Smooth muscle cell (in vitro differentiated cells): ENCODE data around the gene CRACDL. TPM values are rescaled to one million over a fixed set of nuclear protein-coding genes. Genes with fewer than 3 reads are reported as not detected.

Experiments used
- DNase-seq: peaks from one replicate; lab custom pipeline; 2025; ENCODE audit not compliant: unreplicated experiment; lab: John Stamatoyannopoulos, UW
- H2AFZ ChIP-seq: fragments of 200-600 bp; sonication (generic); 2 replicates; pipeline ENCODE4 v1.6.0; 2016; ENCODE audit warnings: antibody characterized with exemption, low read depth, mild to moderate bottlenecking
- H3F3A ChIP-seq: fragments of 200-600 bp; sonication (generic); 2 replicates; pipeline ENCODE4 v1.6.0; 2017; ENCODE audit warnings: antibody characterized with exemption, low read depth
- H3K27ac ChIP-seq: fragments of 200-600 bp; sonication (generic); 2 replicates; pipeline ENCODE4 v1.5.1; 2016; ENCODE audit warnings: low read depth, mild to moderate bottlenecking
- H3K27me3 ChIP-seq: fragments of 200-600 bp; sonication (generic); 2 replicates; pipeline ENCODE4 v1.6.1; 2016; ENCODE audit warnings: low read depth, mild to moderate bottlenecking
- H3K36me3 ChIP-seq: fragments of 200-600 bp; sonication (generic); 2 replicates; pipeline ENCODE4 v1.5.1; 2016; ENCODE audit warnings: low read depth
- H3K4me1 ChIP-seq: fragments of 200-600 bp; sonication (generic); 2 replicates; pipeline ENCODE4 v1.5.1; 2016; ENCODE audit warnings: low read depth
- H3K4me2 ChIP-seq: fragments of 200-600 bp; sonication (generic); 2 replicates; pipeline ENCODE4 v1.6.0; 2016; ENCODE audit warnings: mild to moderate bottlenecking
- H3K4me3 ChIP-seq: fragments of 200-600 bp; sonication (generic); 2 replicates; pipeline ENCODE4 v1.5.1; 2016; ENCODE audit warnings: mild to moderate bottlenecking
- H3K79me2 ChIP-seq: fragments of 200-600 bp; sonication (generic); 2 replicates; pipeline ENCODE4 v1.6.0; 2016; ENCODE audit warnings: low read depth, mild to moderate bottlenecking
- H3K9ac ChIP-seq: fragments of 200-600 bp; sonication (generic); 2 replicates; pipeline ENCODE4 v1.6.0; 2016; ENCODE audit warnings: low read depth
- H3K9me3 ChIP-seq: fragments of 200-600 bp; sonication (generic); replicated peaks from 2 replicates; pipeline ENCODE4 v1.5.1; 2016; ENCODE audit warnings: low read depth
- H4K20me1 ChIP-seq: fragments of 200-600 bp; sonication (generic); 2 replicates; pipeline ENCODE4 v1.6.0; 2016; ENCODE audit warnings: low read depth
- WGBS: methylation state at CpG from one replicate; pipeline ENCODE4 v1.1.7; 2016; ENCODE audit warnings: low lambda C conversion rate; 5-methylcytosine and 5-hydroxymethylcytosine counted together
- polyA plus RNA-seq: library from polyadenylated mRNA; unstranded; fragments of >200 nt; fragmentation: Nextera tagmentation; extraction: Ambion mirVana; gene quantifications from 2 replicates; pipeline ENCODE4 v1.2.1, GENCODE V29; 2016
- total RNA-seq: library from RNA; depleted of rRNA; stranded (reverse); fragments of >200 nt; gene quantifications from 2 replicates; pipeline ENCODE4 v1.2.3, GENCODE V29; 2014
- TF ChIP-seq, protein P1 (sequence below): fragments of 200-600 bp; sonication (generic); IDR thresholded peaks from 2 replicates; pipeline ENCODE4 v1.5.1; 2017; ENCODE audit warnings: borderline replicate concordance, mild to moderate bottlenecking, antibody characterized with exemption; ENCODE audit not compliant: insufficient read depth, poor library complexity, severe bottlenecking

CRACDL gene
- total and polyA plus RNA-seq, 2 experiments from 2014 or later = 0.72 to 2.2 TPM

DNA sequence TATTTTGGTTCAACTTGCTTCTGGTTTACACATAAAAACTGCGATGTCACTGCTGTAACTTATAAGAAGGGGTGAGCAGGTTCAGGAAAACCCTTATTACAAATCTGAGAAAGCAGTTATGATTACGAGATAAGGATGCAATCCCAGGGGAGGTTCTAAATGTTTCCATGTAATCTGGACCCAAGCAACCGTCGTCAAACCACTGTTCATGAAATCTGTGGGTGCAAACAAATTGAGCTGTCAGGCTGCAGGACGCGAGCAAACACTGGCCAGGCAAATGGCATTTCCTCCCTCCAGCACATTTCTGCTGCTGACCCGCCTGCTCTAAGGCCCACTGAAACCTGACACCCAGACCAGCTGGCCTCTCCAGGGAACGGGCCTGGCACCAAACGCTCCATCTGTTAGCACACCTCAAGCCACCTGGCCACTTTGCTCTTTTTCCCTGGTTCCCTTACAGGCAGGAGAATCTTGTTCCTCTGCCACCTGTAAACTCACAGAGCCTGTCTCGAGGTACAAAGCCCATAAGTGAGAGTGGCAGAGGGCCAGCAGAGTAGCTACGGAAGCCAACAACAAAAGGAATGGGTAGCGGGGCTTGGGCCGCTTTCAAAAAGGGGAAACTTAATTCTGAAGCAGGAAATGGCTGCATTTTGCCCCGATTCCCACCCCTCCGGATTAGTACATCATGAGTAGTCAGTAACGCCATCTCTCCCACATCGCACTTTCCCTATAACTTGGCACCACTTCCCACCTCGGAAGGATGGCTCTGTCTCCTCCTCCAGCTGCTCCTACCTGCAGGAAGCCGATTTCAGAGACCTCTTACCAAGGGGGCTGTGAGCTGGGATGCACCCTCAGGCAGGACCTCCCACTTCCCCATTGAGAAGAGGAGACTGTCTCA is 26.5 kb downstream of the CRACDL start:
- H3K27me3 ChIP-seq = no peaks in the 10 kb centered on the region
- 45% methylated on average over 19 of the region's 19 CpGs for WGBS
- H4K20me1 ChIP-seq = no peaks in the 10 kb centered on the region
- H3K4me1 ChIP-seq = peaks cover 12% of the 10 kb centered on the region
- peak overlapping the region; percentile 70 for H3K4me2 ChIP-seq
- no peak overlapping the region for H3K4me3 ChIP-seq
- TF ChIP-seq, protein P1, sequence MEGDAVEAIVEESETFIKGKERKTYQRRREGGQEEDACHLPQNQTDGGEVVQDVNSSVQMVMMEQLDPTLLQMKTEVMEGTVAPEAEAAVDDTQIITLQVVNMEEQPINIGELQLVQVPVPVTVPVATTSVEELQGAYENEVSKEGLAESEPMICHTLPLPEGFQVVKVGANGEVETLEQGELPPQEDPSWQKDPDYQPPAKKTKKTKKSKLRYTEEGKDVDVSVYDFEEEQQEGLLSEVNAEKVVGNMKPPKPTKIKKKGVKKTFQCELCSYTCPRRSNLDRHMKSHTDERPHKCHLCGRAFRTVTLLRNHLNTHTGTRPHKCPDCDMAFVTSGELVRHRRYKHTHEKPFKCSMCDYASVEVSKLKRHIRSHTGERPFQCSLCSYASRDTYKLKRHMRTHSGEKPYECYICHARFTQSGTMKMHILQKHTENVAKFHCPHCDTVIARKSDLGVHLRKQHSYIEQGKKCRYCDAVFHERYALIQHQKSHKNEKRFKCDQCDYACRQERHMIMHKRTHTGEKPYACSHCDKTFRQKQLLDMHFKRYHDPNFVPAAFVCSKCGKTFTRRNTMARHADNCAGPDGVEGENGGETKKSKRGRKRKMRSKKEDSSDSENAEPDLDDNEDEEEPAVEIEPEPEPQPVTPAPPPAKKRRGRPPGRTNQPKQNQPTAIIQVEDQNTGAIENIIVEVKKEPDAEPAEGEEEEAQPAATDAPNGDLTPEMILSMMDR = no peak
- H3K36me3 ChIP-seq = no peaks in the 10 kb centered on the region
- no peak overlapping the region for H3K9ac ChIP-seq
- peak overlapping the region; percentile 18 for H3K27ac ChIP-seq
- H3K9me3 ChIP-seq = no peaks in the 10 kb centered on the region
- H2AFZ ChIP-seq = no peak overlapping the region
- DNase-seq = no peak
- H3K79me2 ChIP-seq = no peaks in the 10 kb centered on the region
- no peaks in the 10 kb centered on the region for H3F3A ChIP-seq

GRCh38 chr2:98908931-98909316 is 27.1 kb downstream of the CRACDL start:
- TF ChIP-seq, protein P1 = no peak
- no peak for DNase-seq
- peak overlapping the region; percentile 4 for H2AFZ ChIP-seq
- H4K20me1 ChIP-seq = no peaks in the 10 kb centered on the region
- no peaks in the 10 kb centered on the region for H3K36me3 ChIP-seq
- no peak overlapping the region for H3K9ac ChIP-seq
- peaks cover 12% of the 10 kb centered on the region for H3K4me1 ChIP-seq
- H3K27me3 ChIP-seq = no peaks in the 10 kb centered on the region
- H3K9me3 ChIP-seq = no peaks in the 10 kb centered on the region
- H3F3A ChIP-seq = no peaks in the 10 kb centered on the region
- WGBS = 32% methylated on average over 4 of the region's 4 CpGs
- no peak overlapping the region for H3K4me3 ChIP-seq
- peak overlapping the region; percentile 18 for H3K27ac ChIP-seq
- no peaks in the 10 kb centered on the region for H3K79me2 ChIP-seq
- H3K4me2 ChIP-seq = peak overlapping the region; percentile 70

DNA sequence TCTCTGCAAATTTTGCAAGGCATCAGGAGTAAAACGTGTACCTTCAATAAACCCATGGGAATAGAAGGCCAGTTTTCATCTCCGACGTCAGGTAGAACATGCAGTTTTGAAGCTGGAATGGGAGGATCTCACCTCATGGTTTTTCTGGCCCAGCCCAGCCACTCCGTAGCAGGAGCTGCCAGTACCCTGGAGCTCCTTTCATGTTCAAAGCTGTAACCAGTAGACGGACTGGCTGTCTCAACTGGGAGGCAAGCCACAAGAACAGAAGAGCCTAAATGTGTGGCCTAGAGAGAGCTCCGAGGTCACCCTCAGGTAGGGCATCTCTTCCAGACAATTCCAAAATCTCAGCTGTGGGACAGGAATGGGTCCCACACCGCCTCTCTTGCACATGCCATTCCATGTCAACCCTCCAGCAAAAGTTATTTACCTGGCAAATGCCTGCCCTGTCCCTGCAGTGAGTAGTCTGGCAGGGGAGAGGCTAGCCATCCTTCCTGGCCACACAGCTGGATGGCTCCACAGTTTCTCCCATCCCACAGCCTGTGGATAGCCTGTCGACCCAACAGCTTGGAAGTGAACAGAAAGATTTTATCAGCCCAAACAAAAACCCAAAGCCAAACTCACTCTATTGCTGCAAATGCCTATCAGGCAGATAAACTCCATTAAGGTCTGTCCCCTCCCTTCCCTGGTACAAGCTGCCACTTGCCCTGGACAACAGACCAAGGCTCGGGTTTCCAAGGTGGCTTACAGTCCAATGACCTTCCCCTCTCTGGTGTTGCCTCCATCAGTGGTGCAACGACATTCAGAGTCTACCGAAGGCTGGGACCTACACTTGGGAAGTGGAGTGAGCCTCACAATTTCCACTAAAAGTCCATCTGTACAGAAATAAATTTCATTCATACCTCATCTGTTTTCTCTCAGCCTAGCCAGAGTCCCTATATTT is 27.8 kb downstream of the CRACDL start:
- no peaks in the 10 kb centered on the region for H3F3A ChIP-seq
- H3K9me3 ChIP-seq = no peaks in the 10 kb centered on the region
- no peak overlapping the region for H3K4me2 ChIP-seq
- no peaks in the 10 kb centered on the region for H4K20me1 ChIP-seq
- WGBS = 79% methylated on average over 11 of the region's 11 CpGs
- no peak overlapping the region for H3K4me3 ChIP-seq
- no peak overlapping the region for H3K9ac ChIP-seq
- H3K79me2 ChIP-seq = no peaks in the 10 kb centered on the region
- peaks cover 12% of the 10 kb centered on the region for H3K4me1 ChIP-seq
- H2AFZ ChIP-seq = no peak overlapping the region
- TF ChIP-seq, protein P1 = no peak
- no peaks in the 10 kb centered on the region for H3K36me3 ChIP-seq
- no peaks in the 10 kb centered on the region for H3K27me3 ChIP-seq
- peak overlapping the region; percentile 18 for H3K27ac ChIP-seq
- no peak for DNase-seq
